BE2C (cell line): Measurements from ENCODE around the gene LYSMD2.

Source experiments
- DNase-seq: peaks from one replicate; pipeline ENCODE4 v3.0.0-alpha.2; 2020
- H3K27me3 ChIP-seq: fragments of 250-450 bp; sonication (Bioruptor Pico); 2 replicates; pipeline ENCODE4 v1.5.1; 2020; ENCODE audit warnings: mild to moderate bottlenecking
- H3K36me3 ChIP-seq: fragments of 250-450 bp; sonication (Bioruptor Pico); 2 replicates; pipeline ENCODE4 v1.5.1; 2020; ENCODE audit warnings: mild to moderate bottlenecking
- H3K4me1 ChIP-seq: fragments of 250-450 bp; sonication (Bioruptor Pico); 2 replicates; pipeline ENCODE4 v1.5.1; 2020
- H3K4me3 ChIP-seq: 2 replicates; pipeline ENCODE4 v1.5.1; 2011; ENCODE audit warnings: low read depth, low read length
- H3K9me3 ChIP-seq: fragments of 250-450 bp; sonication (Bioruptor Pico); 2 replicates; pipeline ENCODE4 v1.5.1; 2020
- CTCF ChIP-seq: IDR thresholded peaks from 2 replicates; pipeline ENCODE4 v1.5.1; 2012; ENCODE audit warnings: mild to moderate bottlenecking, low read depth, low read length

The LYSMD2 gene

GRCh38 chr15:51720201-51720995, 17.1 kb downstream of the LYSMD2 start:
- H3K4me1 ChIP-seq, result peaks cover 18% of the 10 kb centered on the region

GRCh38 chr15:51718746-51719145, 18.7 kb downstream of the LYSMD2 start:
- Histone ChIP-seq H3K36me3 (peaks cover 69% of the 10 kb centered on the region), H3K4me3 (no peak overlapping the region), H3K27me3 (no peaks in the 10 kb centered on the region), H3K4me1 (peaks cover 25% of the 10 kb centered on the region), H3K9me3 (no peaks in the 10 kb centered on the region)
- DNase-seq, result no peak
- no peak for TF ChIP-seq CTCF

More at GRCh38 chr15:51720201-51720995, 17.1 kb downstream of the LYSMD2 start:
- Histone ChIP-seq H3K9me3 (no peaks in the 10 kb centered on the region), H3K27me3 (no peaks in the 10 kb centered on the region), H3K36me3 (peaks cover 61% of the 10 kb centered on the region), H3K4me3 (no peak overlapping the region)
- TF ChIP-seq CTCF, result no peak
- no peak for DNase-seq

- DNase-seq, result no peak
- TF ChIP-seq CTCF, result no peak
- Histone ChIP-seq H3K4me1 (peaks cover 28% of the 10 kb centered on the region), H3K27me3 (no peaks in the 10 kb centered on the region), H3K4me3 (no peak overlapping the region), H3K36me3 (peaks cover 74% of the 10 kb centered on the region), H3K9me3 (no peaks in the 10 kb centered on the region)
Measured at GRCh38 chr15:51718219-51718618, 19.2 kb downstream of the LYSMD2 start.

GRCh38 chr15:51714911-51715310, 22.5 kb downstream of the LYSMD2 start:
- Histone ChIP-seq H3K9me3 (no peaks in the 10 kb centered on the region), H3K36me3 (peaks cover 68% of the 10 kb centered on the region), H3K4me1 (peaks cover 17% of the 10 kb centered on the region), H3K27me3 (no peaks in the 10 kb centered on the region), H3K4me3 (no peak overlapping the region)
- TF ChIP-seq CTCF, result no peak
- DNase-seq, result no peak

- H3K27me3 ChIP-seq, result no peaks in the 10 kb centered on the region
- TF ChIP-seq CTCF, result no peak
- H3K9me3 ChIP-seq, result no peaks in the 10 kb centered on the region
- peaks cover 17% of the 10 kb centered on the region for H3K4me1 ChIP-seq
- peaks cover 61% of the 10 kb centered on the region for H3K36me3 ChIP-seq
- H3K4me3 ChIP-seq, result no peak overlapping the region
- DNase-seq, result no peak
Measured at GRCh38 chr15:51714162-51714561, 23.3 kb downstream of the LYSMD2 start.

GRCh38 chr15:51709031-51709430, 28.4 kb downstream of the LYSMD2 start:
- peaks cover 17% of the 10 kb centered on the region for H3K4me1 ChIP-seq
- no peak for DNase-seq
- TF ChIP-seq CTCF, result no peak
- H3K4me3 ChIP-seq, result no peak overlapping the region
- no peaks in the 10 kb centered on the region for H3K9me3 ChIP-seq
- peaks cover 48% of the 10 kb centered on the region for H3K36me3 ChIP-seq
- no peaks in the 10 kb centered on the region for H3K27me3 ChIP-seq
